Muscle layer of colon (tissue), 2 donors: ENCODE results near the gene XIRP1.

Experiments
- H3K27ac ChIP-seq: one replicate; pipeline ENCODE4 v1.7.0; 2013; ENCODE audit warnings: low read depth, mild to moderate bottlenecking, low read length, moderate library complexity
- H3K27me3 ChIP-seq, 2 donors: one replicate each; pipeline ENCODE4 v1.7.0; 2013; ENCODE audit warnings: low read length in 2 of 2, mild to moderate bottlenecking in 2 of 2; ENCODE audit not compliant: insufficient read depth in 2 of 2, control insufficient read depth in 1 of 2
- H3K36me3 ChIP-seq: one replicate; pipeline ENCODE4 v1.7.0; 2013; ENCODE audit warnings: mild to moderate bottlenecking, low read length; ENCODE audit not compliant: insufficient read depth
- H3K4me1 ChIP-seq: one replicate; pipeline ENCODE4 v1.7.0; 2013; ENCODE audit warnings: mild to moderate bottlenecking, low read length; ENCODE audit not compliant: insufficient read depth
- H3K4me3 ChIP-seq, 2 donors: one replicate each; pipeline ENCODE4 v1.7.0; 2013; ENCODE audit warnings: low read length in 2 of 2, low read depth in 1 of 2, mild to moderate bottlenecking in 1 of 2, moderate library complexity in 1 of 2
- H3K9ac ChIP-seq: one replicate; pipeline ENCODE4 v1.7.0; 2013; ENCODE audit warnings: low read length
- H3K9me3 ChIP-seq: one replicate; pipeline ENCODE4 v1.7.0; 2013; ENCODE audit warnings: mild to moderate bottlenecking, low read length
- donor health status: abdominal sarcoma.
- donor health status: Adenocarcinoma of cecum.

The XIRP1 gene

DNA sequence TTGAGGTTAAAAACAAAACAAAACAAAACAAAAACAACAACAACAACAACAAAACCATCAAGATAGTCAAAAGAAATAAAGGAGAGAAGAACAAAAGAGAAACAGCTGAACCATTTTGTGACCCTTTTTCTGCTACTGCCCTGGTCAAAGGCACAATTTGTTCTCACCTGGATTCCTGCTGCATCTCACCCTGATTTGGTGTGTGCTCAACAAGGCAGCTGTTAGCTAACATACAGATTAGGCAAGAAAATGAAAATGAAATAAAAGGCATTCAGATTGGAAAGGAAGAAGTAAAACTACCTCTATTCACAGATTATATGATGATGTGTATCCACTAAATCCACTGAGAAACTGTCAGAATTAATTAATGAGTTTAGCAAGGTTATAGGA is 28.7 kb upstream of the XIRP1 start:
- H3K27me3 ChIP-seq = no peaks in the 10 kb centered on the region
- no peak overlapping the region for H3K9ac ChIP-seq
- no peak overlapping the region for H3K4me3 ChIP-seq
- no peaks in the 10 kb centered on the region for H3K36me3 ChIP-seq
- no peaks in the 10 kb centered on the region for H3K4me1 ChIP-seq
- H3K9me3 ChIP-seq = no peaks in the 10 kb centered on the region
- no peak overlapping the region for H3K27ac ChIP-seq

DNA sequence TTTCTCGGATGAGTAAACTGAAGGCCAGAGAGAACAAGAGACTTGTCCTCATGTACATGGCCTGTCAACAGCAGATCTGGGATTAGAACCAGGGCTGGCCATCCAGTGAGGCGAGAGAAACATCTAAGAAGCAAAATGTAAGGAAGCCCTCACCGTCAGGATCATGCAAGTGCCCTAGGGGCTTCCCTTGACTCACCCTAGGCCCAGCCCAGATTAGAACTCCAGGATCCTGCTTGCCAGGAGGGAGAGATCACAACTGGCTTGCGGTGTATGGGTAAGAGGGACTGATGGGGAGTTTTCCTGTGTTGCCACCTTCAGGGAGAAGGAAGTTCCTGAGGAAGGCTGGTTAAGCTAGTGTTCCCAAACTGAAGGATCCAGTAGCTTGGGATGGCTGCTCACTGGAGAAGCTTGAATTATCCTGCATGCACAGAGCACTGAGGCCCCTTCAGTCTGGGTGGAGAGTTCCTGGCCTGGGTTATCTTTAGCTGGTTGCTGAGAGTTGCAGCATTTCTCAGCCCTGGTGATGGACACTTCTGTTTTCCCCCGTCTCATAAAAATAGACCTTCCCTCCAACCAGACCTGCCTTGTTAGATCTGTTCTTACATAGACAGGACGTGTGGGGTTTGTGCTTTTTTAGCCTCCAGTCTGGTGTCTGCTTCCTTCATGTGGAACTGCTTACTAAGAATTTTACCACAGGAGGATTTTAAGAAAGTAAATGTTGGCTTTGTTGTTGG is 28.2 kb upstream of the XIRP1 start:
- H3K9me3 ChIP-seq = no peaks in the 10 kb centered on the region
- H3K27me3 ChIP-seq = no peaks in the 10 kb centered on the region
- H3K36me3 ChIP-seq = no peaks in the 10 kb centered on the region
- no peak overlapping the region for H3K27ac ChIP-seq
- H3K4me3 ChIP-seq = no peak overlapping the region
- H3K4me1 ChIP-seq = no peaks in the 10 kb centered on the region
- no peak overlapping the region for H3K9ac ChIP-seq

GRCh38 chr3:39219702-39220101 is 27.3 kb upstream of the XIRP1 start:
- H3K27me3 ChIP-seq = no peaks in the 10 kb centered on the region
- H3K4me3 ChIP-seq = no peak overlapping the region
- no peaks in the 10 kb centered on the region for H3K4me1 ChIP-seq
- no peaks in the 10 kb centered on the region for H3K36me3 ChIP-seq
- H3K27ac ChIP-seq = no peak overlapping the region
- H3K9ac ChIP-seq = no peak overlapping the region
- no peaks in the 10 kb centered on the region for H3K9me3 ChIP-seq

DNA sequence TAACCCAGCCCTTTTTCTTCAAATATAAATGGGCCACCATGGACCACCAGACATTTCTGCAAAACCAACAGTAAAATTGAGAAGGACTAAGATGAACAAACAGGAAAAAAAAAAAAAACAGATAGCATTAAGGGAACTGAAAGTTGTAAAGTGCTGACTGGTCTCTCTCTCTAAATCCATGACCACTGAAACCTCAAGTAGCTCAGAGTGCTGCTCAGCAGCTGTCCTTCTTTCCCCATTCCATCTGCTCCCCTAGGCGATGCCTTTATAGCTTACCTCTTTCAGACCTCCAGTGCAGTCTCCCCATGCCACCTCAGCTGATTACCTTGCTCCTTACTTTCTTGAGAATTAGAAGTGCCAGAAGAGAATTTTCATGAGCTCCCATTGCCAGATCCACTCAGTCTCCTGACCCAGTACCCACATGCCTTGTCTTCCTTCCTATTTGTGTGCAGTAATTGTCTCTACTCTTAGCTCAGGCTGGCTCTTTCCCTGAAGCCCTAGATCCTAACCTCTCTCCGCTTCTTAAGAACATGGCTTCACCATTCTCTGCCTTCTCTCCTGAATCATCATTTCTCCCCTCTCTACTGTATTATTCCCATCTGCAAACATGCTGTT is 23.9 kb upstream of the XIRP1 start:
- Histone ChIP-seq H3K4me1 (no peaks in the 10 kb centered on the region), H3K9ac (no peak overlapping the region), H3K27me3 (no peaks in the 10 kb centered on the region), H3K36me3 (no peaks in the 10 kb centered on the region), H3K27ac (no peak overlapping the region), H3K9me3 (no peaks in the 10 kb centered on the region), H3K4me3 (no peak overlapping the region)

GRCh38 chr3:39213613-39214012 is 21.2 kb upstream of the XIRP1 start:
- Histone ChIP-seq H3K36me3 (no peaks in the 10 kb centered on the region), H3K27ac (no peak overlapping the region), H3K9ac (no peak overlapping the region), H3K4me1 (no peaks in the 10 kb centered on the region), H3K27me3 (no peaks in the 10 kb centered on the region), H3K4me3 (no peak overlapping the region), H3K9me3 (no peaks in the 10 kb centered on the region)

DNA sequence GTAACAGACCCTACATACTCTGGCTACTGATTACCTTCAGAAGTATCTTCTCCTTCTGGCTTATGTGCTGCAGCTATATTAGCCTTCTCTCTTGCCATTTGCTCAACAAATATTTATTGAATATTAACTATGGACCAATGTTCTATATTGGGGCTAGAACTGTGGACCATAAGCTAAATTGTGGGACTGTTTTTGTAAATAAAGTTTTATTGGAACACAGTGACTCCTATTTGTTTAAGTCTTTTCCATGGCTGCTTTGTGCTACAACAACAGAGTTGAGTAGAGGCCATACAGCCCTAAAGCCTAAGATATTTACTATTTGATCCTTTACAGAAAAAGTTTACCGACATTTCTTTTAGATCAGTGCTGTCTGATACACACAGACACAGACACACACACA is 20.3 kb upstream of the XIRP1 start:
- Histone ChIP-seq H3K9ac (no peak overlapping the region), H3K9me3 (no peaks in the 10 kb centered on the region), H3K27me3 (no peaks in the 10 kb centered on the region), H3K4me1 (no peaks in the 10 kb centered on the region), H3K36me3 (no peaks in the 10 kb centered on the region), H3K4me3 (no peak overlapping the region), H3K27ac (no peak overlapping the region)

- H3K27ac ChIP-seq = no peak overlapping the region
These were observed 19.1 kb upstream of the XIRP1 start for GRCh38 chr3:39211332-39212130.

DNA sequence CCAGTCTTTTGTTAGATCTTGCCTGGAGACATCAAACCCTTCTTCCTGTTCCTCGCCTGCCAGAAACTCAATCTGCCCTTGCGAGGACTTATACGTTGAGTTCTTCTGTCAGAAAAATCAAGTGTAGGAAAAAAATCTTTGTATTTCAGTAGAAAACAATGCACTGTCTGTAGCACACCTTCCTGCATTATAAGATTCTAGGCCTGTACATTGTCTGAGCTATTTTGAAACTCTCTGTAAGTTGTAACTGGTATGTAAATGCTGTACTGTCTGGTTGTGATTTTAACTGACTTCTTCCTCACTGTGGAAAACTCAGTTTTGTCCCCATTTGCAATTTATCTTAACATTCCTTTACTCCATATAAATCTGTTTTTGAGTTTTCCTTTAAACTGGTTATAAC is 17.7 kb upstream of the XIRP1 start:
- no peak overlapping the region for H3K9ac ChIP-seq
- H3K4me3 ChIP-seq = no peak overlapping the region
- no peaks in the 10 kb centered on the region for H3K9me3 ChIP-seq
- no peak overlapping the region for H3K27ac ChIP-seq
- no peaks in the 10 kb centered on the region for H3K27me3 ChIP-seq
- no peaks in the 10 kb centered on the region for H3K4me1 ChIP-seq
- no peaks in the 10 kb centered on the region for H3K36me3 ChIP-seq

More at GRCh38 chr3:39211332-39212130, 19.1 kb upstream of the XIRP1 start:
- Histone ChIP-seq H3K4me3 (no peak overlapping the region), H3K27me3 (no peaks in the 10 kb centered on the region), H3K9ac (no peak overlapping the region), H3K36me3 (no peaks in the 10 kb centered on the region), H3K4me1 (no peaks in the 10 kb centered on the region), H3K9me3 (no peaks in the 10 kb centered on the region)

DNA sequence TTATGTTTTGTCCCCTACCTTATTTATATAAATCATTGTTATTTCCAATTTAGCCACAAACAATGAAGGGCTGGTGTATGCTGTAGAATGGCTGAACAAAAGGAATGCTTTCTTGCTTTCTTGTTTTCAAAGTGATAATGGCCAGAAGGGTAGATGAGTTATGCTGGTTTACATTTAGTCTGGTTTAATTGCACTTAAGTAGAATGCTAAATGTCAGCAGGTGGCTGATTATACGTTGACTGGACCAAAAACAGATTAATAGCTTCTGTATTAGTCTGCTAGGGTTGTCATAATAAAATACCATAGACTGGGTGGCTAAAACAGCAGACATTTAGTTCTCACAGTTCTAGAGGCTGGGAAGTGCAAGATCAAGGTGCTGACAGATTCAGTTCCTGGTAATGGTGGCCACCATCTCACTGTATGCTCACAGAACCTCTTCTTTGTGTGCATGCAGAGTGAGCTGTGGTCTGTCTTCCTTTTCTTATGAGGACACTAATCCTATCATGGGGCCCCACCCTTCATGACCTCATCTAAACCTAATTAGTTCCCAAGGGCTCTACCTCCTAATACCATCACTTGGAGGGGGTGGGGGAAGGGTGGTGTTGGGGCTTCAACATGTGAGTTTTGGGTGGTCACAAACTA is 17.1 kb upstream of the XIRP1 start:
- Histone ChIP-seq H3K27ac (no peak overlapping the region), H3K9me3 (no peaks in the 10 kb centered on the region)

GRCh38 chr3:39208463-39209055 is 16.2 kb upstream of the XIRP1 start:
- no peaks in the 10 kb centered on the region for H3K27me3 ChIP-seq
- H3K9ac ChIP-seq = no peak overlapping the region
- no peak overlapping the region for H3K27ac ChIP-seq
- no peak overlapping the region for H3K4me3 ChIP-seq
- no peaks in the 10 kb centered on the region for H3K36me3 ChIP-seq
- H3K9me3 ChIP-seq = no peaks in the 10 kb centered on the region
- no peaks in the 10 kb centered on the region for H3K4me1 ChIP-seq

More for the DNA sequence above, 17.1 kb upstream of the XIRP1 start:
- no peaks in the 10 kb centered on the region for H3K36me3 ChIP-seq
- H3K9ac ChIP-seq = no peak overlapping the region
- no peaks in the 10 kb centered on the region for H3K27me3 ChIP-seq
- no peaks in the 10 kb centered on the region for H3K4me1 ChIP-seq
- no peak overlapping the region for H3K4me3 ChIP-seq
